Hindlimb muscle (tissue), 1 donor: Measurements from ENCODE around the gene ERC1. TPM values are rescaled to one million over a fixed set of nuclear protein-coding genes. Genes with fewer than 3 reads are reported as not detected.

Source experiments
- DNase-seq: peaks from one replicate; pipeline ENCODE4 v3.0.0-alpha.2; 2013
- polyA plus RNA-seq: library from polyadenylated mRNA; unstranded; fragments of 120-200 nt; gene quantifications from one replicate; pipeline ENCODE4 v1.2.1, GENCODE V29; 2013; ENCODE audit not compliant: insufficient read length

The ERC1 gene
- polyA plus RNA-seq, 1 donor: 24.1 TPM

DNA sequence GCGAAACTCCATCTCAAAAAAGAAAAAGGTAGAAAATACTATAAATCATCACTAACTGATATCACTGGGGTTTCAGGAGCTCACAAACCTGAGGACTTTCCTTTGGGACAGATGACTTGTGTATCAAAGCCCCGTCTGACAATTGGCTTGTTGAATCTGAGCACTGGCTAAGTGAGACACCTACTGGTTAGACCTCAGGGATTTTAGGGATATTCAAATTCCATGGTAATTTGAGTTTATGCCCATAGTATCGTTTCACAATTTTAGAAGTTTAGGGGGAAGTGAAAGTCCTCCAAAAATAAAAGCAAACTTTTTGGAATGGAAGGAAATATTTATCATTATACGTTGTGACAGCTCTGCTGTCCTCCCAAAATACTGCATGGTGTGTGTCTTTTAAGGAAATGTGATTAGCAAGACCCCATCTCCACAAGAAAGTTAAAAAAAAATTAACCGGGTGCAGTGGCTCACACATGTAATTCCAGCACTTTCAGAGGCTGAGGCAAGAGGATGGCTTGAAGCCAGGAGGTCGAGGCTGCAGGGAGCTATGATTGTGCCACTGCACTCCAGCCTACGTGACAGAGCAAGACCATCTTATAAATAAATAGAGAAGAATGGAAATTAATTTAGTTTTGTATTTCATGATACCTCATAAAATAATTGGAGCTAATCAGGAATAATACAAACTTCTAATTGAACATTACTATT is 554.1 kb downstream of the ERC1 start:
- DNase-seq: no peak

Other genes starting within 250 kb of the ERC1 start
- 61.4 TPM for gene WNK1, start 238.6 kb upstream of the ERC1 start, polyA plus RNA-seq
- gene RAD52, start 41.5 kb upstream of the ERC1 start, polyA plus RNA-seq: 29.4 TPM